OCI-LY1 (cell line): ENCODE results near the gene CCR7.

ENCODE experiments used
- H2AFZ ChIP-seq: fragments of 200-600 bp; sonication (generic), shearing (Covaris generic); 2 replicates; pipeline ENCODE4 v1.6.0; 2014; ENCODE audit warnings: antibody characterized with exemption, mild to moderate bottlenecking, low read length
- H3F3A ChIP-seq: fragments of 200-600 bp; sonication (generic), shearing (Covaris generic); 2 replicates; pipeline ENCODE4 v1.6.0; 2014; ENCODE audit warnings: mild to moderate bottlenecking, antibody characterized with exemption, low read length, moderate library complexity; ENCODE audit not compliant: insufficient read depth
- H3K27ac ChIP-seq: fragments of 200-600 bp; sonication (generic); 2 replicates; pipeline ENCODE4 v1.5.1; 2014; ENCODE audit warnings: low read length, mixed run types, mild to moderate bottlenecking, low read depth; ENCODE audit not compliant: poor library complexity, severe bottlenecking
- H3K27me3 ChIP-seq: fragments of 200-600 bp; sonication (generic); 2 replicates; pipeline ENCODE4 v1.6.0; 2014; ENCODE audit warnings: antibody characterized with exemption, mild to moderate bottlenecking, low read length, moderate library complexity; ENCODE audit not compliant: insufficient read depth
- H3K36me3 ChIP-seq: fragments of 200-600 bp; sonication (generic); 2 replicates; pipeline ENCODE4 v1.6.1; 2014; ENCODE audit warnings: mild to moderate bottlenecking, antibody characterized with exemption, low read length, moderate library complexity, mixed read lengths; ENCODE audit not compliant: insufficient read depth
- H3K4me1 ChIP-seq: fragments of 200-600 bp; sonication (generic); 2 replicates; pipeline ENCODE4 v1.5.1; 2014; ENCODE audit warnings: mild to moderate bottlenecking, low read length, moderate library complexity; ENCODE audit not compliant: insufficient read depth, severe bottlenecking
- H3K4me2 ChIP-seq: fragments of 200-600 bp; sonication (generic), shearing (Covaris generic); 2 replicates; pipeline ENCODE4 v1.6.1; 2014; ENCODE audit warnings: low read length
- H3K4me3 ChIP-seq: fragments of 200-600 bp; sonication (generic); 2 replicates; pipeline ENCODE4 v1.5.1; 2014; ENCODE audit warnings: low read length, low read depth, mild to moderate bottlenecking, mixed read lengths; ENCODE audit not compliant: poor library complexity, severe bottlenecking
- H3K79me2 ChIP-seq: fragments of 200-600 bp; shearing (Covaris generic); 2 replicates; pipeline ENCODE4 v1.6.1; 2016; ENCODE audit warnings: mixed run types, low read length, mixed read lengths; ENCODE audit not compliant: insufficient read depth
- H3K9ac ChIP-seq: fragments of 200-600 bp; sonication (generic), shearing (Covaris generic); 2 replicates; pipeline ENCODE4 v1.6.1; 2014; ENCODE audit warnings: mild to moderate bottlenecking, low read length, mixed read lengths
- H3K9me2 ChIP-seq: fragments of 200-600 bp; sonication (generic), shearing (Covaris generic); 2 replicates; pipeline ENCODE4 v1.6.1; 2014; ENCODE audit warnings: low read depth, mild to moderate bottlenecking, low read length, mixed read lengths
- H3K9me3 ChIP-seq: fragments of 200-600 bp; shearing (Covaris generic); 2 replicates; pipeline ENCODE4 v1.6.1; 2014; ENCODE audit warnings: low read length, mixed read lengths
- H4K20me1 ChIP-seq: fragments of 200-600 bp; sonication (generic), shearing (Covaris generic); 2 replicates; pipeline ENCODE4 v1.6.0; 2016; ENCODE audit warnings: mild to moderate bottlenecking, low read length; ENCODE audit not compliant: insufficient read depth
- CTCF ChIP-seq: fragments of 200-600 bp; sonication (generic), shearing (Covaris generic); IDR thresholded peaks from 2 replicates; pipeline ENCODE4 v1.5.1; 2017; ENCODE audit warnings: mild to moderate bottlenecking, antibody characterized with exemption, low read length, moderate library complexity, mixed read lengths
- EZH2 ChIP-seq: fragments of 200-600 bp; sonication (generic), shearing (Covaris generic); IDR thresholded peaks from 2 replicates; pipeline ENCODE4 v1.8.0; 2017; ENCODE audit warnings: borderline replicate concordance, mixed run types, mild to moderate bottlenecking, antibody characterized with exemption, low read length, moderate library complexity, mixed read lengths

CCR7 gene

GRCh38 chr17:40600486-40601046 is 35.3 kb upstream of the CCR7 start:
- Histone ChIP-seq H4K20me1 (no peaks in the 10 kb centered on the region), H3K9ac (no peak overlapping the region), H3K27ac (no peak overlapping the region), H3K9me3 (no peaks in the 10 kb centered on the region), H3K9me2 (no peaks in the 10 kb centered on the region), H3K4me1 (peaks cover 36% of the 10 kb centered on the region), H3K4me3 (no peak overlapping the region), H3K79me2 (no peaks in the 10 kb centered on the region), H3F3A (no peaks in the 10 kb centered on the region), H3K36me3 (no peaks in the 10 kb centered on the region; the same call in 1 of the 2 replicates), H3K27me3 (no peaks in the 10 kb centered on the region), H3K4me2 (no peak overlapping the region), H2AFZ (no peak overlapping the region)
- TF ChIP-seq CTCF (no peak), EZH2 (no peak)

GRCh38 chr17:40599468-40599763 is 34.1 kb upstream of the CCR7 start:
- H4K20me1 ChIP-seq: no peaks in the 10 kb centered on the region
- no peaks in the 10 kb centered on the region for H3K79me2 ChIP-seq
- no peak overlapping the region; the same call in 1 of the 2 replicates for H3K9ac ChIP-seq
- H3K4me2 ChIP-seq: peak overlapping the region; percentile 38
- H3K36me3 ChIP-seq: no peaks in the 10 kb centered on the region; the same call in 1 of the 2 replicates
- H3K27ac ChIP-seq: peak overlapping the region; percentile 67
- no peaks in the 10 kb centered on the region for H3K9me3 ChIP-seq
- no peaks in the 10 kb centered on the region for H3F3A ChIP-seq
- H3K9me2 ChIP-seq: no peaks in the 10 kb centered on the region
- TF ChIP-seq EZH2 (no peak), CTCF (no peak)
- peaks cover 36% of the 10 kb centered on the region for H3K4me1 ChIP-seq
- no peaks in the 10 kb centered on the region for H3K27me3 ChIP-seq
- H3K4me3 ChIP-seq: no peak overlapping the region
- H2AFZ ChIP-seq: no peak overlapping the region

- peak overlapping the region; percentile 53; the same call in 1 of the 2 replicates for H2AFZ ChIP-seq
- no peaks in the 10 kb centered on the region for H4K20me1 ChIP-seq
- no peaks in the 10 kb centered on the region for H3F3A ChIP-seq
- peak overlapping the region; percentile 38 for H3K4me2 ChIP-seq
- TF ChIP-seq CTCF: no peak
- TF ChIP-seq EZH2: no peak
- no peaks in the 10 kb centered on the region for H3K79me2 ChIP-seq
- no peaks in the 10 kb centered on the region for H3K9me2 ChIP-seq
- no peak overlapping the region; the same call in 1 of the 2 replicates for H3K9ac ChIP-seq
- H3K36me3 ChIP-seq: no peaks in the 10 kb centered on the region; the same call in 1 of the 2 replicates
- H3K4me3 ChIP-seq: peak overlapping the region; percentile 11
- peaks cover 36% of the 10 kb centered on the region for H3K4me1 ChIP-seq
- H3K27ac ChIP-seq: peak overlapping the region; percentile 67
- no peaks in the 10 kb centered on the region for H3K27me3 ChIP-seq
- no peaks in the 10 kb centered on the region for H3K9me3 ChIP-seq
These were observed 33.6 kb upstream of the CCR7 start for GRCh38 chr17:40598619-40599467.
